ENCODE results near the gene TMC3.
"Not testable (repeated sequence)": the region's sequence is repeated elsewhere in the genome, so short reads cannot be mapped to it uniquely, and the experiment has no call there.

The TMC3 gene

GRCh38 chr15:81346611-81347010 is 27.4 kb downstream of the TMC3 start:
- DNase-seq (ENCODE audit: low spot score) = no peak

- DNase-seq (ENCODE audit: low spot score) = no peak
These were observed 30.6 kb downstream of the TMC3 start for GRCh38 chr15:81343371-81343770.

- no peak for DNase-seq (ENCODE audit: low spot score)
These were observed 32.7 kb downstream of the TMC3 start for GRCh38 chr15:81341351-81341750.

- DNase-seq (ENCODE audit: low spot score) = no peak
These were observed 34.2 kb downstream of the TMC3 start for GRCh38 chr15:81339851-81340250.

GRCh38 chr15:81339321-81339720 is 34.7 kb downstream of the TMC3 start:
- DNase-seq (ENCODE audit: low spot score) = no peak

GRCh38 chr15:81338170-81339007 is 35.6 kb downstream of the TMC3 start:
- DNase-seq (ENCODE audit: low spot score) = no peak

GRCh38 chr15:81337713-81338157 is 36.3 kb downstream of the TMC3 start:
- no peak for DNase-seq (ENCODE audit: low spot score)

- DNase-seq (ENCODE audit: low spot score) = no peak
These were observed 36.8 kb downstream of the TMC3 start for GRCh38 chr15:81337241-81337640.

GRCh38 chr15:81336568-81336967 is 37.4 kb downstream of the TMC3 start:
- no peak for DNase-seq (ENCODE audit: low spot score)

- no peak for DNase-seq (ENCODE audit: low spot score)
These were observed 38.4 kb downstream of the TMC3 start for GRCh38 chr15:81335631-81336030.

- no peak for DNase-seq (ENCODE audit: low spot score)
These were observed 39.1 kb downstream of the TMC3 start for GRCh38 chr15:81334768-81335435.

- DNase-seq (ENCODE audit: low spot score) = no peak
These were observed 40.6 kb downstream of the TMC3 start for GRCh38 chr15:81333363-81333762.

GRCh38 chr15:81332326-81332725 is 41.7 kb downstream of the TMC3 start:
- DNase-seq (ENCODE audit: low spot score) = no peak

- DNase-seq (ENCODE audit: low spot score) = no peak
These were observed 42.4 kb downstream of the TMC3 start for GRCh38 chr15:81331600-81331999.

- DNase-seq (ENCODE audit: low spot score) = not testable (repeated sequence)
These were observed 42.9 kb downstream of the TMC3 start for GRCh38 chr15:81331141-81331540.

- no peak for DNase-seq (ENCODE audit: low spot score)
These were observed 43.5 kb downstream of the TMC3 start for GRCh38 chr15:81330366-81331090.

- no peak for DNase-seq (ENCODE audit: low spot score)
These were observed 44.6 kb downstream of the TMC3 start for GRCh38 chr15:81329446-81329845.

- peak; percentile 6 for DNase-seq (ENCODE audit: low spot score)
These were observed 46.5 kb downstream of the TMC3 start for GRCh38 chr15:81327516-81327915.

GRCh38 chr15:81326466-81327212 is 47.4 kb downstream of the TMC3 start:
- DNase-seq (ENCODE audit: low spot score) = no peak

GRCh38 chr15:81323944-81324881 is 49.8 kb downstream of the TMC3 start, which contains the start of gene STARD5:
TSS of gene STARD5 (minus strand) at chr15:81324141. CDS start at chr15:81324099, 42 bp downstream.
- peak; percentile 95 for DNase-seq (ENCODE audit: low spot score)

GRCh38 chr15:81323559-81323943 is 50.5 kb downstream of the TMC3 start:
- no peak for DNase-seq (ENCODE audit: low spot score)
